ENCODE measurements around the gene SNN.

SNN gene

DNA sequence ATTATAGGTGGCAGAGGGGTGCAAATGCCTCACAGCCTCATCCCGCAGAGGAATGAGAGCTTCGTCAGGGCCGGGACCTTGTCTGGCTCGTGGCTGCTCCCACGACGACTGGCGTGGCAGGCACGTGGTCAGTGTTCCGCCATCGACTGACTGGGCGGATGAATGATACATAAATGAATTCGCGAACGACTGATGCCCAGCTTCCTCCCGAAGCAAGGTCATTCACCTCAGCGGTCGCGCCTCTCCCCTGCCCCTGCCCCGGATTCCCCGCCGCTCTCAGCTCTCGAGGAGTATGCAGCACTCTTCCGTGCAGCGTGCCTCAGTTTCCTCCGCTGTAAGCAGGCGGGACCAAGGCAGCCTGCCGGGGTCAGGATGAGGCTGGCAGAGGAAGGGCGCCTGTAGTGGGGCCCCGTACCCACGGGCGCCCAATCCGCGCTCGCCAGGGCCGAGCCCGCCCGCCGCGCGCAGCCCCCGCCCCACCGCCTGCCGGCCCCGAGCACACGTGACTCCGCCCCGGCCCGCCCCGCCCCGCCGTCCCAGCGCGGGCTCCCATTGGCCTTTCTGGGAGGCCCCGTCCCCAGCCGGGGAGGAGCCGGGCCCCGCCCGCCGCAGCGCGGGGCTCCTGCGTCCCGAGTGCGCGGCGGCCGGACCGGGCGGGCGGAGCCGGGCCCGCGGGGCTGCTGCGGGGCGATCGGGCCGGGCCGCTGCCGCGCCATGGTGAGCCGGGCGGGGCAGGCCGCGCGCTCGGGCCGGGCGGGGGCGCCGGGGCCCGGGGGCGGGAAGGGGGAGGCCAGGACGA lies at the start of gene SNN:
SNN (plus strand) TSS at position 632 of the 799 bp plus-strand sequence. CDS start 7,605 bp downstream, outside the sequence.
- peak within 1 kb of the TSS; percentile 67 for H3K4me3 ChIP-seq (ENCODE audit: low read depth, low read length)

DNA sequence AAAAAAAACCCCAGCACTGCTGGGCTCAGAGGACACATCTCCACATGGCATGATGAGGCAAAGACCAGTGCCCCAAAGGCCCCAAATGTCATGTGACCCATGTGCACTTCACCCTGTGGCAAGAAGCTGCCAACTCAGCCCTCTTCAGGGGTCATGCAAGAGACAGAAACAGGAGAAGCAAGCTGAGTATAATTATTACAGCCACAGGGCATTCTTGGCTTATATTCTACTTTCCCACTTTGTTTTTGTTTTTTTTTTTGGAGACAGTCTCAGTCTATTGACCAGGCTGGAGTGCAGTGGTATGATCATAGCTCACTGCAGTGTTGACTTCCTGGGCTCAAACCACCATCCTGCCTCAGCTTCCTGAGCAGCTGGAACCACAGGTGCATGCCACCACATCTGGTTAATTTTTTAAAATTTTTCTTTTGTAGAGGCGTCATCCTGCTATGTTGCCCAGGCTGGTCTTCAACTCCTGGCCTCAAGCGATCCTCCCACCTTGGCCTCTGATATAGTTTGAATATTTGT lies 48.9 kb upstream of the SNN start:
- no peak overlapping the region for H3K4me3 ChIP-seq (ENCODE audit: low read depth, low read length)

DNA sequence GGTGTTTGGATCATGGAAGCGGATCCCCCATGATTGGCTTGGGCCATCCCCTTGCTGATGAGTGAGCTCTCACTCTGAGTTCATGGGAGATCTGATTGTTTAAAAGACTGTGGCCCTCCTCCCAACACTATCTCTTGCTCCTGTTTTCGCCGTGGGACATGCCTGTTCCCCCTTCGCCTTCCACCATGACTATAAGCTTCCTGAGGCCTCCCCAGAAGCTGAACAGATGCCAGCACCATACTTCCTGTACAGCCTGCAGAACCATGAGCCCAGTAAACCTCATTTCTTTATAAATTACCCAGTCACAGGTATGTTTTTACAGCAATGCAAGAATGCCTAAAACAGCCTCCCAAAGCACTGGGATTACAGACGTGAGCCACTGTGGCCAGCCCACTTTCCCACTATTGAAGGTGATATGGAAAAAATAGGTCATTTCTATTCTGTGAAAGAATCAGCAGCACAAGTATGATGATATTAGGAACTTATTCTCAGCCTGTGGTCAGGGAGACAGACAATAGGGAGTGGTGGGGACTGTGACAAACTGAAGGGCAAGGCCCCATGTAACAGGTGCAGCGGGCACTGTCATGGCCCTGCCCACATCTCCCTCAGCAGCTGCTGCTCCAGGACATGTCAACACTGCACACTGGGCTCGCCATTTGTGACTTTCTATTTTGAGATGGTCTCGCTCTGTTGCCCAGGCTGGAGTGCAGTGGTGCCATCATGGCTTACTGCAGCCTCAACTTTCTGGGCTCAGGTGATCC lies 47.8 kb upstream of the SNN start:
- H3K4me3 ChIP-seq (ENCODE audit: low read depth, low read length), result no peak overlapping the region

DNA sequence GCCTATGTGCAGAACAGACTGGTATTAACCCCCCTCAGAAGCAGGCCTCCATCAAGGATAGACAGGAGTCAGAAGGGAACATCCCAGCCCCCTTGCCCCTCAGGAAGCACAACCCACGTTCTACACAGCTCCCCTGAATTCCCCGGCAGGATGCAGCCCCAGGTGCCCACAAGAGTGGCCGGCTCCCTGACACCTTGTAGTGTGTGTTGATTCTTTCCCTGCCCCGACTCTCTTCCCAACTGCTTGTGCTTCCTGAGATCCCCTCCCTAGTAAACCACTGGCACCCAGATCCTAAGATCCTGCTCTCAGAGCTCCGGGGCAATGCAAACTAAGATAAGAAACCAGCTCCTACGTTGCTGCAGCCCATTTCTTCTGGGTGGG lies 46.7 kb upstream of the SNN start:
- H3K4me3 ChIP-seq (ENCODE audit: low read depth, low read length), result no peak overlapping the region

DNA sequence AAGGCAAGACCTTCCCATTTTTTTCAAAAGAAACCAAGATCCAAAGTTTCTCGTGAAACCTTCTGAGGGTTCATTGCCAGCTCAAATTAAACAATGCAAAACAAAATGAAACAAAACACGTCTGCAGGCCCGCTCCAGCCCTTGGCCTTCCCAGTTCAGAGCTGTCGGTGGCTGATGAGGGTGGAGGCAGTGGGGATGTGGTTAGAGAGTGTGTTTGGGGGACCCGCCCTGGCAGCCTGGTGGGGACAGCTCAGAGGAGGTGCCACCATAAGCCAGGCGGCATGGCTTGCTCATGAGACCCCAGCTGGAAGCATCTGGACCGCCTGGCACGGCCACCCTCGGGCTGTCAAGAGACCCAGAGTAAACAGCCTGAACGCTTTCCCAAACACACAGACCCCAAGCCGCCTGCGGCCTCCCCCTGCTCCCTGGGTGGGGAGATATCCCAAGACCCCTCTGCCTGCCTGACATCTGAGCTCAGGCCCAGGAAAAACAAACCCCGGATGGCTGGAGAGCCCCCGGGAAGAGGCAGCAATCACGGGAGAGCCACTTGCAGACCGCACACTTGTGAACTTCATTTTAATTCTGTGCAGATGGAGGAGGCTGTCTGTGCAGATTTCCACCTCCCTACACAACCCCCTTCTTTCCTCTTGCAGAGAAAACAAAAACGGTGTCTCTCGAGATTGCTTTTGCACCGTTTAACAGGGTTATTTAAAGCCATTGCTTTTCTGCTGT lies 46.2 kb upstream of the SNN start:
- no peak overlapping the region for H3K4me3 ChIP-seq (ENCODE audit: low read depth, low read length)

DNA sequence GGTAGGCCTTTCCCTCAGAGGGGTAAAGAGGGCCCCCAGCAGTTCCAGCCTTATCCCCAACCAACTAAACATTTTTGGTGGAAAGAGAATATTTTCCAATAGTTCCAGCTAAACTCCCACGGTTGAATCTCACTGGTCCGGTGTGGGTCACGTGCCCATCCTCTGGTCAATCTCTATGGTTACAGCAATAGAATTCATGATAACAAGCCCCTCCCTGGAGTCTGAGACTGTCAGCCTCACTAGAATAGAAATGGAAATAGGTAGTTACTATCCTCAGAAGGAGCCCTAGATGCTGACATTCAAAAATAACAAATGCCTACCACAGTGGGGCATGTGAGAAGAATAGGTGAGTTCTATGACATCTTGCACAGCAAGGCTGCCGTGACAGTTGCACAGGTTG lies 44.0 kb upstream of the SNN start:
- no peak overlapping the region for H3K4me3 ChIP-seq (ENCODE audit: low read depth, low read length)

DNA sequence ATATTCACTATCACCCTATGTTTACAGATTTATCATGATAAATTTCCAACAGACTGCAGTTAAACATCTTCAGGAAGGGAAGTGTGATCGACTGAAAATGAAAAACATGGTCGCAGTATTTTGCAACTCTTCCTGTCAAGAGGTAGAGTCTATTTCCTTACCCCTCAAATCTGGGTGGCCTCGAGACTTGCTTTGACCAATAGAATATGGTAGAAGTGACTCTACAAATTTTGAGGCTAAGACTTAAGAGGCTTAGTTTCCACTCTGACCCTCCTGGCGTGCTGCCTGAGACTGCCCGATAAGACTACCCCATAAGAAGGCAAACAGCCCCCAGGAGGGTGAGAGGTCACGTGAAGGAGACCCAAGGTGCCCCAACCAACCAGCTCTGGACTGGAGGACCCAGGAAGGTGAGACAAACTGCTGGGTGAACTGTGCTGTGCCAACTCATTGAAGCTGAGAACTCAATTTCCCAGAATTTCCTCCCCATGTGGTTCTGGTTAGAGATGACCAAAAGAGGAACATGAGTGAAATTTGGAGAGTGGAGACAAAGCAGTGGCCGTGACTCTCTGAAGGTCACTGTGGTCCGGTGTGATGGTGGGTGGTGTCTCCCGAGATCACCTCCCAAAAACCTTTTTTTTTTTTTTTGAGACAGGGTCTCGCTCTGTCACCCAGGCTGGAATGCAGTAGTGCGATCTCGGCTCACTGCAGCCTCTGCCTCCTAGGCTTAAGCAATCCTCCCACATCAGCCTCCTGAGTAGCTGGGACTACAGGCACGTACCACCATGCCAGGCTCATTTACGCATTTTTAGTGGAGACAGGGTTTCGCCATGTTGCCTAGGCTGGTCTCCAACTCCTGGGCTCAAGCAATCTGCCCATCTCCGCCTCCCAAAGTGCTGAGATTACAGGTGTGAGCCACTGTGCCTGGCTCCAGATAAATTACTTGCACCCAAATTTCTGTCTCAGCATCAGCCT lies 43.3 kb upstream of the SNN start:
- H3K4me3 ChIP-seq (ENCODE audit: low read depth, low read length), result no peak overlapping the region

DNA sequence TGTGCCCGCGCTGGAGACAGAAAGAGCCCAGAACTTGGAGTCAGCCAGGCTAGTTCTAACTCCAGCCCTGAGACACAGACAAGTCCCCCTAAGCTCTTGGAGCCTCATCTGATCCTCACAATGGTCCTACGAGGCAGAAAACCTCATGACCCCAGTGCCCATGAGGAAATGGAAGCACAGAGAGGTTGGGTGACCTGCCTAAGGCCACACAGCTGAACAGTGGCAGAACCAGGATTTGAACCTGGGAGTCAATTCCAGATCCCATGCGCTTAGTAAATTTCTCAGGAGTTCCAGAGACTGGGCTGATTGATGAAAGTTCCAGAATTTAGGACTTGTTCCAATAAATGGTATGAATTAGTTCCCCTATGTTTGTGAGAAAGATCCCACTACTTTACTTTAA lies 42.5 kb upstream of the SNN start:
- H3K4me3 ChIP-seq (ENCODE audit: low read depth, low read length), result no peak overlapping the region

DNA sequence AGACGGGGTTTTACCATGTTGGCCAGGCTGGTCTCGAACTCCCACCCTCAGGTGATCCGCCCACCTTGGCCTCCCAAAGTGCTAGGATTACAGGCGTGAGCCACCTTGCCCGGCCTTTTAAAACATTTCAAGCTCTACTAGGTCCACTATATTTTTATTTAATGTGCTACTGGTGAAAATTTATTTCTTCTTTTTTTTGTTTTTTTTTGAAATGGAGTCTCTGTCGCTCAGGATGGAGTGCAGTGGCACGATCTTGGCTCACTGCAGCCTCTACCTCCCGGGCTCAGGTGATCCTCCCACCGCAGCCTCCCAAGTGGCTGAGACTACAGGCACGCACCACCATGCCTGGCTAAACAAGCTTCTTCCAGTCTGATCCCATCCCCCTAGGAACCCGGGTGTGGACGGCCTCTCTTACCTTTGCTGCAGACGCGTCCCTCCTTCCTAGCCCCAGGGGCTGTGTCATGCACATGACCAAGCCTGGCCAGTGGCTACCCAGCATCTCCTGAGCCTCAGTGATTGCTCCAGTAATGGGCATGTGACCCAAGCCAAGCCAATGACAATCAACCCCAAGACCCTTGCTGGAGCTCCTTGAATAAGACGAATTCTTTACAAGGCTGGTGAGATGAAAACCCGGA lies 41.5 kb upstream of the SNN start:
- H3K4me3 ChIP-seq (ENCODE audit: low read depth, low read length), result no peak overlapping the region

DNA sequence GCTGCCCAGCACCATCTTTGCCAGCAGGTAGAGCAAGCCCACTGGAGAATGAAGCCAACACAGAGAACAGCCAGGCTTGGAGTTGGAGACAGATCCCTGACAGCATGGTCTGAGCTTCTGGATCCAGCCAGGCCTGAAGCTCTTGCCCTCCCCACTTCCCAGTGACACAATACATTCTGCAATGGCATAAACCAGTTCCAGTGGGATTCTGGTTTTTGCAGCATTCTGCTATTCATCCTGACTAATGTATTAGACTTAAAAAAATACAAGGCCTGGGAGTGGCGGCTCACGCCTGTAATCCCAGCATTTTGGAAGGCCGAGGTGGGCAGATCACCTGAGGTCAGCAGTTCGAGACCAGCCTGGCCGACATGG lies 41.0 kb upstream of the SNN start:
- H3K4me3 ChIP-seq (ENCODE audit: low read depth, low read length), result no peak overlapping the region

DNA sequence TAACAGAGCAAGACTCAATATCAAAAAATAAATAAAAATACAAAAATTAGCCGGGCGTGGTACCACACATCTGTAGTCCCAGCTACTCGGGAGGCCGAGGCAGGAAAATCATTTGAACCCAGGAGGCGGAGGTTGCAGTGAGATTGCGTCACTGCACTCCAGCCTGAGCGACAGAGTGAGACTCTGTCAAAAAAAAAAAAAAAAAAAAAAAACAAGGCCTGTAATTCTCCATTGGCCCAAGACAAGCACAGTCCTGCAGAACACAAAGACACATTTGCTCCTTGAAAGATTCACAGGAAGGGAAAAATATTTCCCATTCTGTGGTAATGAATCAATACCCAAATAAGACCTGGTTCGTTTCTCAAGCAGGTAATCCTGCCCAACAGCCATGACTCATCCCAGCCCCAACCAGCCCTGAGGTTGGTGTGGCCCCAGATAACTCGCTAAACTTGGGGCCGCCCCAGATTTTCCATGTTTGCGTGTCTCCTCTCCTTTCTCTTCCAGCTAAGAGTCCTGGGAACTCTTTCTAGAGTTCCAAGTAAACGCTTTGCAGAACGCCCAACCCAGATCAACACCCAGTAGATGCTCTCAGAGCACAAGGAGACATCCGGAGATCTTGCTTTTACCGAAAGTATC lies 40.3 kb upstream of the SNN start:
- no peak overlapping the region for H3K4me3 ChIP-seq (ENCODE audit: low read depth, low read length)

DNA sequence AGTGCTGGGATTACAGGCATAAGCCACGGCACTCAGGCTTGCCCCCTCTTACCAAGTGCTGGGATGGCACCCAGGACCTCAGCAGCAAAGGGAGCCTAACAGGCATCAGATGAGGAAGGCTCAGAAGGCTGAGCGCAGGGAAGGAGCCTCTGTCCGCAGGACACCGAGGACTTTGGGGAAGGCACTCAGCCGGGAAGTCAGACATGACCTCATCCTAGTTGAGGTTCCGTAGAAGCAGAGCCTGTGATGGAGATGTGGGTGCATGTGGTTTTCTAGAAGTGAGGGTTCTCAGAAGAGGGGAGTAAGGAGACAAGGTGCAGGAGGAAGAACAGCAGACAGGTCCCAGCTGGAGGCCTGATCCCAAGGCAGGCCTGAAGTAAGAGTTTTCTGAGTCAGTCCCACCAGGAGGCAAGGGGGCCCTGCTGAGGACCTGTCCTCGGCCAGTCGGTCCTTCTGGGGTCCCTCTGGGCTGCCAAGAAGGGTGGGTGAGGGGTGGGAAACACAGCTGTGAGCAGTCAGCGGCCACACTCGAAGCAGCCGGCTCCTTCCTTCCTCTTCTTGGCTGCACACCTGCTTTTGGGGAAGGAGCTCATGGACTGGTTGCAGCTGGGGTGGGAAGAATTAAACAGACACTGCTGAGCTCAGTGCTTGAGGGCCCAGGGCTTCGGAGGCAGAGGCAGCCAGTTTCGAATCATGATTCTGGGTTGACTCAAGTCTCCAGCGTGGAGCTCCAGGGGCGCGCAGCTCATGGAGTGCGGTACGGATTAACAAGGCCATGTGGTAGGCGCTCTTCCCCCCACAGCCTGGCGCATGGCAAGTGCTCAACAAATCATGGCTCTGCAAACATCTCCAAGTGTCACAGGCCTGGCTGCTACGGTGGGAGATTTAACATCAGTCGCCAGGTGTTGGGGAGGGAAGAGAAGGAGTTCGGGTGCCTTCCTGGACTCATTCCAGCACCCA lies 38.9 kb upstream of the SNN start:
- no peak overlapping the region for H3K4me3 ChIP-seq (ENCODE audit: low read depth, low read length)

DNA sequence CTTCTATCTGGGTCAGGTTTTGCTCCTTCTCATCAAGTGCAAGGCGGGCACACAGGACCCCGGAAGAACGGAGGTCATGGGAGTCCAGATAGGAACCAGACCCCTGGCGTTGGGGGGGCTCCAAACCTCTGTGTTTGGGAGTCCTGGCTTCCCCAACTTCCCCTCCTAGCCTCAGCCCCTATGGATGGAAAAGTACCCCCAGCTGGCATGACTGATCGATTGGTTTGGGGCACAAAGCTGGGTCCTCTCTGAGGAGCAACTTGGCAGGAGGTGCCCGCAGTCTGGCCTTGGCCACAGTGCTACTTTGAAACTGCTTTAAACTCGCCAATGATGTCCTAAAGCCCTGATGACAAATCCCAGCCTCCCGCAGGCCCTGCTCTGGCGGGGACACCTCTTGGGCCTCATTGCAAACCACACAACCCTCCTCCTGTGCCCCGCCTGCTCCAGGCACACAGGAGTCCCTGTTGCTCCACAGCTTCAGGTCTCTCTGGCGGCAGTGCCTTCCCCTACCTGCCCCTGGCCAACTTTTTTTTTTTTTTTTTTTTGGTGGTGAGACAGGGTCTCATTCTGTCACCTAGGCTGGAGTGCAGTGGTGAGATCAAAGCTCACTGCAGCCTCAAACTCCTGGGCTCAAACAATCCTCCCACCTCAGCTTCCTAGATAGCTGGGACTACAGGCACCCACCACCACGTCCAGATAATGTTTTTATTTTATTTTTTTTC lies 38.0 kb upstream of the SNN start:
- H3K4me3 ChIP-seq (ENCODE audit: low read depth, low read length), result no peak overlapping the region

DNA sequence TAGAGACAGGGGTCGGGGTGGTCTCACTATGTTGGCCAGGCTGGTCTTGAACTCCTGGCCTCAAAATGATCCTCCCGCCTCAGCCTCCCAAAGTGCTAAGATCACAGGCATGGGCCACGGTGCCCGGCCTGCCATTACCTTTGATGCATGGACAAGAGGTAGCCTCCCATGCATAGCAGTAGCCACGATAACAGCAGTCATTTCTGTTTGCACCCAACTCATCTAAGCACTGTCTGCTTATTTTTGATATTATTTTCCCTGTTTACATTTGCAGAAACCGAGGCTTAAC lies 37.5 kb upstream of the SNN start:
- H3K4me3 ChIP-seq (ENCODE audit: low read depth, low read length), result no peak overlapping the region

DNA sequence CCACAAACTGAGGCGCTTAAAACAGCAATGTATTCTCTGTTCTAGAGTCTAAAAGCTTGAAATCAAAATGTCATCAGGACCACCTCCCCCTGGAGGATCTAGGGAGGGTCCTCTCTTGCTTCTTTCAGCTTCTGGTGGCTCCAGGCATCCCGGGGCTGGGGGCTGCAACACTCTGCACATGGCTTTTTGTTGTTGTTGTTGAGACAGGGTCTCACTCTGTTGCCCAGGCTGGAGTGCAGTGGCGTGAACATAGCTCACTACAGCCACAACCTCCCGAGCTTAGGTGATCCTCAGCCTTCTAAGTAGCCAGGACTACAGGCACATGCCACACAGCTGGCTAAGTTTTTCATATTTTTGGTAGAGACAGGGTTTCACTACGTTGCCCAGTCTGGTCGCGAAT lies 37.0 kb upstream of the SNN start:
- H3K4me3 ChIP-seq (ENCODE audit: low read depth, low read length), result no peak overlapping the region

DNA sequence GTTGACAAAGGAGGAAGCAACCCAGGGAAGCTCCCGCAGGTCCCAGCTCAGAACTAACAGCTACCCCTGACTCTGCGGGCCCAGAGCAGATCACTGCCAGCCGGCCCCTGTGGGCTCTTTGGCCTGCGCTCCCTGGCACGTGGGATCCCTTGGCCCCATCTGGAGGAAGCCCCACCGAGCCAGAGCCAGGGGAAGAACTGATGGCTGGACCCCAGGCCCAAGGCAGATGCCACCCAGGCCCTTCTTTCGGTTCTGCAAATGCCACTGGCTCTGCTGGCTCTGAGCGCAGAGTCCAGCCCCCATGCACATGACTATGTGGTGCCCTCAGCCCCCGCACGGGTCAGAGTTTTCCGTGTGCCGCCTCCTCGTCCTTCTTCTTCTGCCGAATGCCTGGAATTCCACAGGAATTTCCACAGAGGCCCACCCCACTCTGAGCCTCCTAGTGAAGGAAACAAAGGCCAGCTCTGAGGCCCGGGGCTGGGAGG lies 35.8 kb upstream of the SNN start:
- H3K4me3 ChIP-seq (ENCODE audit: low read depth, low read length), result no peak overlapping the region

DNA sequence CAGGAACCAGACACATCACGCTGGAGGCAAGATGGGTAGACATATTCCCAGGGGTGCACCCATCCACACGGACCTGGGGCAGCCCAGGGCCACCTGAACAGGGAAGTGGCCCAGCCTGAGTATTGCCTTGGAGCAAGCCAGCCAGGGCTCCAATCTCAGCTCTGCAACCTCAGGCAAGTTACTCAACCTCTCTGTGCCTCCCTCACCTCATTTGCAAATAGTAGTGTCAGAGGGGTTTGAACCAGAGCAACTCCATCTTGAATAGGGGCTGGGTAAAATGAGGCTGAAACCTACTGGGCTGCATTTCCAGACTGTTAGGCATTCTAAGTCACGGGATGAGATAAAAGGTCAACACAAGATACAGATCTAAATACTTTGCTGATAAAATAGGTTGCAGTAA lies 35.1 kb upstream of the SNN start:
- no peak overlapping the region for H3K4me3 ChIP-seq (ENCODE audit: low read depth, low read length)

DNA sequence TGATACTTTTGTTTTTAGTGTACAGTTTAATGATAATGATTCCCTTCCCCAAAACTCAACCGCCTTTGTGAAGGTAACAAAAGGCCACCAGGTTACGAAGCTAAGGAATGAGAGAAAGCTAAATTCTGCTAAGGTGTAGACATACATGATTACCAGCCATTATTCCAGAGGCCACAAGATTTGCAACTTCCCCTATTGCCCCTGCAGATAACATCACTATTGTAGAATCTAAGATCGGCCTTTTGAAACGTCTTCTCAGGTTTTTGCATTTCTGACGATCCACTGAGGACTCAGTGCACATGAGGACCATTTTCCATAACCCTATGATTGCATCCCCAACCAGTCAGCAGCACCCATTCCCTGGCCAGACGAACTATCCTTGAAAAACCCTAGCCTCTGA lies 33.9 kb upstream of the SNN start:
- no peak overlapping the region for H3K4me3 ChIP-seq (ENCODE audit: low read depth, low read length)
